Astrocyte (in vitro differentiated cells and primary cell): Measurements from ENCODE around the gene RGS1. TPM values are rescaled to one million over a fixed set of nuclear protein-coding genes. Genes with fewer than 3 reads are reported as not detected.
A peak's percentile ranks its signal among the peaks of the same experiment; 100 is the strongest.
"Not testable (repeated sequence)": the region's sequence is repeated elsewhere in the genome, so short reads cannot be mapped to it uniquely, and the experiment has no call there.

Experiments used
- DNase-seq: peaks from one replicate; pipeline ENCODE4 v3.0.0-alpha.2; 2010; ENCODE audit warnings: low read depth
- FAIRE-seq: peaks from 2 replicates; lab custom pipeline; 2011; peaks lifted over from hg19 to GRCh38; lab: Jason Lieb, UNC
- H2AFZ ChIP-seq: 2 replicates; pipeline ENCODE4 v1.6.0; 2012; ENCODE audit warnings: low read depth, low read length, inconsistent platforms
- H3K27ac ChIP-seq: 2 replicates; pipeline ENCODE4 v1.5.1; 2011; ENCODE audit warnings: low read depth, low read length, inconsistent platforms
- H3K27me3 ChIP-seq: 2 replicates; pipeline ENCODE4 v1.6.0; 2011; ENCODE audit warnings: low read length, inconsistent platforms; ENCODE audit not compliant: insufficient read depth
- H3K36me3 ChIP-seq: 2 replicates; pipeline ENCODE4 v1.5.1; 2011; ENCODE audit warnings: low read length, inconsistent platforms; ENCODE audit not compliant: insufficient read depth
- H3K4me1 ChIP-seq: 2 replicates; pipeline ENCODE4 v1.5.1; 2011; ENCODE audit warnings: low read length, inconsistent platforms; ENCODE audit not compliant: insufficient read depth
- H3K4me2 ChIP-seq: 2 replicates; pipeline ENCODE4 v1.6.0; 2012; ENCODE audit warnings: low read length, inconsistent platforms
- H3K4me3 ChIP-seq: 2 replicates; pipeline ENCODE4 v1.5.1; 2011; ENCODE audit warnings: low read depth, mild to moderate bottlenecking, low read length, inconsistent platforms; ENCODE audit not compliant: insufficient read depth
- H3K79me2 ChIP-seq: 2 replicates; pipeline ENCODE4 v1.6.0; 2012; ENCODE audit warnings: mild to moderate bottlenecking, low read length, inconsistent platforms; ENCODE audit not compliant: insufficient read depth
- H3K9ac ChIP-seq: 2 replicates; pipeline ENCODE4 v1.6.0; 2012; ENCODE audit warnings: mild to moderate bottlenecking, low read length, inconsistent platforms
- H3K9me3 ChIP-seq: 2 replicates; pipeline ENCODE4 v1.5.1; 2012; ENCODE audit warnings: low read depth, mild to moderate bottlenecking, low read length, inconsistent platforms; ENCODE audit not compliant: insufficient read depth
- H4K20me1 ChIP-seq: 2 replicates; pipeline ENCODE4 v1.6.0; 2012; ENCODE audit warnings: low read length, inconsistent platforms; ENCODE audit not compliant: insufficient read depth
- H3K27ac Mint-ChIP-seq: one replicate; pipeline ENCODE4 v1.8.0; 2021; ENCODE audit warnings: mild to moderate bottlenecking, mixed read lengths; ENCODE audit not compliant: unreplicated experiment
- H3K27me3 Mint-ChIP-seq: one replicate; pipeline ENCODE4 v1.8.0; 2021; ENCODE audit warnings: low read depth, mixed read lengths; ENCODE audit not compliant: unreplicated experiment
- H3K36me3 Mint-ChIP-seq: one replicate; pipeline ENCODE4 v1.8.0; 2021; ENCODE audit warnings: low read depth, mixed read lengths; ENCODE audit not compliant: unreplicated experiment
- H3K4me1 Mint-ChIP-seq: one replicate; pipeline ENCODE4 v1.8.0; 2021; ENCODE audit warnings: low read depth, mixed read lengths; ENCODE audit not compliant: unreplicated experiment
- H3K4me3 Mint-ChIP-seq: one replicate; pipeline ENCODE4 v1.8.0; 2021; ENCODE audit warnings: mild to moderate bottlenecking, moderate library complexity, mixed read lengths; ENCODE audit not compliant: unreplicated experiment
- H3K9me3 Mint-ChIP-seq: one replicate; pipeline ENCODE4 v1.8.0; 2021; ENCODE audit warnings: mild to moderate bottlenecking, mixed read lengths; ENCODE audit not compliant: unreplicated experiment
- EZH2 ChIP-seq: IDR thresholded peaks from 2 replicates; pipeline ENCODE4 v1.6.1; 2012; ENCODE audit warnings: mild to moderate bottlenecking, low read length, inconsistent platforms; ENCODE audit not compliant: insufficient read depth
- total RNA-seq: library from RNA; stranded (reverse); gene quantifications from 2 replicates; pipeline ENCODE4 v1.2.1, GENCODE V29; 2021
- TF ChIP-seq, protein P1 (sequence below): IDR thresholded peaks from 2 replicates; pipeline ENCODE4 v1.5.1; 2011; ENCODE audit warnings: low read depth, mild to moderate bottlenecking, inconsistent platforms, low read length, moderate library complexity; ENCODE audit not compliant: insufficient read depth

The RGS1 gene
- total RNA-seq, 1 donor from 2014 or later = not detected

DNA sequence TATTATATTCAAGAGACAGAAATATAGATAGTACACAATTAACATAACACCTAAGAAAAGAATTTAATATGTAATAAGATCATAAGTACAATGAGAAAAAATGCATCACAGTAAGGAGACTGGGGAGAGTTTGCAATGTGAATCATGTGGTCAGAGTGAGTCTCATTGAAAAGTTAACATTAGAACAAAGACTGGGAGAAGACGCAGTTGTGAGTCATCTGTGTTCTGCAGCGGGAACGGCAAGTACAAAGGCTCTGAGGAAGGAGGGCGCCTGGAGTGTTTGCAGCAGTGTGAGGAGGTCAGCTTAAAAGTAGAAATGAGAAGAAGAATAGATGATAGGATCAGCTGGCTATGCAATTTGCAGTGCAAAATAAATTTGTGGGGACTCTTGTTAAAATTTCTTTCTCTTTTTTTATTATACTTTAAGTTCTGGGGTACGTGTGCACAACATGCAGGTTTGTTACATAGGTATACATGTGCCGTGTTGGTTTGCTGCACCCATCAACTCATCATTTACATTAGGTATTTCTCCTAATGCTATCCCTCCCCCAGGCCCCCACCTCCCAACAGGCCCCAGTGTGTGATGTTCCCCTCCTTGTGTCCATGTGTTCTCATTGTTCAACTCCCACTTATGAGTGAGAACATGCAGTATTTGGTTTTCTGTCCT, 44.4 kb upstream of the RGS1 start:
- FAIRE-seq = peak; percentile 80
- not testable (repeated sequence) for H3K36me3 Mint-ChIP-seq, H3K36me3 ChIP-seq, H4K20me1 ChIP-seq, H3K4me3 ChIP-seq, H3K9me3 ChIP-seq, H3K9me3 Mint-ChIP-seq, H3K27me3 ChIP-seq, H3K27me3 Mint-ChIP-seq, H3K79me2 ChIP-seq, H2AFZ ChIP-seq
- Histone ChIP-seq H3K4me2 (peak overlapping the region; percentile 41), H3K9ac (peak overlapping the region; percentile 70), H3K4me1 (peaks cover 27% of the 10 kb centered on the region), H3K27ac (peak overlapping the region; percentile 85)
- DNase-seq = peak; percentile 98
- peaks cover 38% of the 10 kb centered on the region for H3K4me1 Mint-ChIP-seq
- H3K4me3 Mint-ChIP-seq = peak overlapping the region; percentile 2
- H3K27ac Mint-ChIP-seq = peak overlapping the region; percentile 35

DNA sequence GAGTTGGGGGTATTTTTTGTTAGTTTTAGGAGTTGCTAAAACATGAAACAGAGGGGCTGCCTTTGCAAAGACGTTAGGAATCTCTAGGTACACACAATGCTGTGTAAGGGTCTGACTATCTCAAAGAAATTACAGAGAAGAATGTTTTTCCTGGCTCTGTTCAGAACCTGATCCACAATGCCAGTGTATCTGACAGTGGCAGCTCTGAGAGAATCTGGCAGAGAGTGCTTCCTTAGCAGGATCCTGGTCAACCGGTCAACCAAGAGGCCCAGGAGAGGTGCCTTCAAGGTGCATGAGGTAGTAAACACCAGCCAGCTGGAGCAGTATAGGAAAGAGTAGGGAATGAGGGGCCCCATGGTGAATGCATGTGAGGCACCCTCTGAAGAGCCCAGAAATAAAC, 40.9 kb upstream of the RGS1 start:
- Histone ChIP-seq H3K27me3 (no peaks in the 10 kb centered on the region), H4K20me1 (no peaks in the 10 kb centered on the region), H3K27ac (peak overlapping the region; percentile 13), H3K9me3 (no peaks in the 10 kb centered on the region), H3K36me3 (no peaks in the 10 kb centered on the region), H2AFZ (no peak overlapping the region), H3K4me3 (no peak overlapping the region), H3K4me2 (no peak overlapping the region), H3K79me2 (no peaks in the 10 kb centered on the region), H3K9ac (no peak overlapping the region), H3K4me1 (peaks cover 28% of the 10 kb centered on the region)
- no peaks in the 10 kb centered on the region for H3K36me3 Mint-ChIP-seq
- no peaks in the 10 kb centered on the region for H3K9me3 Mint-ChIP-seq
- H3K4me3 Mint-ChIP-seq = no peak overlapping the region
- no peaks in the 10 kb centered on the region for H3K27me3 Mint-ChIP-seq
- H3K27ac Mint-ChIP-seq = no peak overlapping the region
- DNase-seq (no peak), FAIRE-seq (no peak)
- peaks cover 36% of the 10 kb centered on the region for H3K4me1 Mint-ChIP-seq
- TF ChIP-seq, protein P1, sequence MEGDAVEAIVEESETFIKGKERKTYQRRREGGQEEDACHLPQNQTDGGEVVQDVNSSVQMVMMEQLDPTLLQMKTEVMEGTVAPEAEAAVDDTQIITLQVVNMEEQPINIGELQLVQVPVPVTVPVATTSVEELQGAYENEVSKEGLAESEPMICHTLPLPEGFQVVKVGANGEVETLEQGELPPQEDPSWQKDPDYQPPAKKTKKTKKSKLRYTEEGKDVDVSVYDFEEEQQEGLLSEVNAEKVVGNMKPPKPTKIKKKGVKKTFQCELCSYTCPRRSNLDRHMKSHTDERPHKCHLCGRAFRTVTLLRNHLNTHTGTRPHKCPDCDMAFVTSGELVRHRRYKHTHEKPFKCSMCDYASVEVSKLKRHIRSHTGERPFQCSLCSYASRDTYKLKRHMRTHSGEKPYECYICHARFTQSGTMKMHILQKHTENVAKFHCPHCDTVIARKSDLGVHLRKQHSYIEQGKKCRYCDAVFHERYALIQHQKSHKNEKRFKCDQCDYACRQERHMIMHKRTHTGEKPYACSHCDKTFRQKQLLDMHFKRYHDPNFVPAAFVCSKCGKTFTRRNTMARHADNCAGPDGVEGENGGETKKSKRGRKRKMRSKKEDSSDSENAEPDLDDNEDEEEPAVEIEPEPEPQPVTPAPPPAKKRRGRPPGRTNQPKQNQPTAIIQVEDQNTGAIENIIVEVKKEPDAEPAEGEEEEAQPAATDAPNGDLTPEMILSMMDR = no peak
- no peak for TF ChIP-seq EZH2

DNA sequence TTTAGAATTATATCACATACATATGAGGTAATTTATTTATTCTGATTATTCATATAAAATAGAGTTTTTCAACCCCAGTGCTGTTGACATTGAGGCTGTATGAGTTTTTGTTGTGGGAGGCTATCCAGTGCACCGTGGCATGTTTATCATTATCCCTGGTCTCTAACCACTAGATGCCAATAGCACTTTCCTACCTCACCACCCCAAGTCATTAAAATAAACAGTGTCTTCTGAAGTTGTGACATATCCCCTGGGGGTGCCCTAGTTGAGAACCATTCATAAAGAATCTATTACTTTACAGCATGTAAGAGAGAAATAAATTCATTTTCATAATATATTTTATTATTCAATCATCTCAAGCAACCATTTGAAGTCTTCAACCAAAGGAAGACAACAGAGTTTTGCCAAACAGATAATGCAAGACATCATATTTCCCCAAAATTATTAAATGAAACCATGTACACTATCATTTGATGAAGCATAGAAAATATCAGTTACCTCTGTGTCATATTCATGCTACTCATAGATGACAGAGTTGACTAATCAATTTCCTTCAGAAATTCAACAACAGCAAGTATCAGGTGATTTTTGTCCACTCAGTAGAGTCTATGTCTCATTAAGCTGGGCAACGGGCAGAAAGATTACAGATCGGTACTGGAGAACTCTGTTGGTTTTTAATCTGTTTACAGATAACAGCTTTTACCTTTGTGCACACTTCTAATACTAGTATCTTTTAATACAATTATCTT, 39.5 kb upstream of the RGS1 start:
- Histone ChIP-seq H2AFZ (no peak overlapping the region), H3K4me1 (peaks cover 23% of the 10 kb centered on the region), H4K20me1 (no peaks in the 10 kb centered on the region), H3K27me3 (no peaks in the 10 kb centered on the region), H3K9ac (no peak overlapping the region), H3K9me3 (no peaks in the 10 kb centered on the region), H3K36me3 (no peaks in the 10 kb centered on the region), H3K4me3 (no peak overlapping the region), H3K4me2 (no peak overlapping the region), H3K79me2 (no peaks in the 10 kb centered on the region), H3K27ac (no peak overlapping the region)
- no peak overlapping the region for H3K4me3 Mint-ChIP-seq
- peaks cover 38% of the 10 kb centered on the region for H3K4me1 Mint-ChIP-seq
- no peaks in the 10 kb centered on the region for H3K27me3 Mint-ChIP-seq
- no peaks in the 10 kb centered on the region for H3K9me3 Mint-ChIP-seq
- FAIRE-seq (no peak), DNase-seq (no peak)
- no peaks in the 10 kb centered on the region for H3K36me3 Mint-ChIP-seq
- TF ChIP-seq, protein P1 = no peak
- no peak for TF ChIP-seq EZH2
- H3K27ac Mint-ChIP-seq = no peak overlapping the region
